ENCODE results near the gene RPL6.
A peak's percentile ranks its signal among the peaks of the same experiment; 100 is the strongest.
"Not testable (repeated sequence)": the region's sequence is repeated elsewhere in the genome, so short reads cannot be mapped to it uniquely, and the experiment has no call there.

Gene RPL6

DNA sequence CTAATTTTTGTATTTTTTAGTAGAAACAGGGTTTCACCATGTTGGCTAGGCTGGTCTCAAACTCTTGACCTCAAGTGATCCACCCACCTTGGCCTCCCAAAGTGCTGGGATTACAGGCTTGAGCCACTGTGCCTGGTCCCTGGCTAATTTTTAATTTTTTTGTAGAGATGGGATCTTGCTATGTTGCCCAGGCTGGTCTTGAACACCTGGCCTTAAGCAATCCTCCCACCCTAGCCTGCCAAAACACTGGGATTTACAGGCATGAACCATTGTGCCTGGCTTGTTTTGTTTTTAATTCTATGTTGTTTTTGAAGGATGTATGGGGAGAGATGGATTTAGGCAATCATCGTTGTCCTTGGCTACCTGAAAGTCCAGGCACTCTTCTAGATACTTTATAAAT lies 29.2 kb upstream of the RPL6 start:
- H3K18ac ChIP-seq (ENCODE audit: low read length) = not testable (repeated sequence)

DNA sequence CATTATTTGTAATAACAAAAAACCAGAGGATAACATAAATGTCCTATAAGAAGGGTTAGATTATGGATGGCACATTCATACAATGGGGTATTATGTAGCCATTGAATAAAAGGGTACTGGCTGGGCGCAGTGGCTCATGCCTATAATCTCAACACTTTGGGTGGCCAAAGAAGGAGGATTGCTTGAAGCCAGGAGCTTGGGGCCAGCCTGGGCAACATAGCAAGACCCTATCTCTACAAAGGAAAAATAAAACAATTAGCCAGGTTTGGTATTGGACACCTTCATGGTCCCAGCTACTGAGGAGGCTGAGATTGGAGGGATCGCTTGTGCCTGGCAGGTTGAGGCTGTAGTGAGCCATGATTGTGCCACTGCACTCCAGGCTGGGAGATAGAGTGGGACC lies 24.1 kb upstream of the RPL6 start:
- Histone ChIP-seq H3K4me1 (ENCODE audit: control insufficient read depth in 1 of 2, insufficient read depth in 2 of 2, low read length in 2 of 2) (no peaks in the 10 kb centered on the region), H3K9ac (ENCODE audit: low read length) (no peak overlapping the region), H3K4me3 (ENCODE audit: low read depth, low read length) (no peak overlapping the region), H4K8ac (ENCODE audit: low read depth, low read length) (no peak overlapping the region), H2AK5ac (ENCODE audit: low read length) (no peak overlapping the region), H2BK5ac (ENCODE audit: low read depth, low read length, poor library complexity) (no peak overlapping the region), H3K23ac (ENCODE audit: low read length) (no peak overlapping the region), H3K14ac (ENCODE audit: low read length) (no peak overlapping the region), H2BK120ac (ENCODE audit: insufficient read depth, low read length, poor library complexity) (no peak overlapping the region), H3K4ac (ENCODE audit: low read depth, low read length) (peak overlapping the region; percentile 74), H3K27me3 (ENCODE audit: insufficient read depth, low read length) (no peaks in the 10 kb centered on the region), H3K79me1 (ENCODE audit: low read length) (no peaks in the 10 kb centered on the region), H3K9me3 (ENCODE audit: insufficient read depth, low read depth, low read length) (no peaks in the 10 kb centered on the region), H3K79me2 (ENCODE audit: control insufficient read depth, insufficient read depth, low read length, poor library complexity) (peaks cover 3% of the 10 kb centered on the region), H3K36me3 (ENCODE audit: control insufficient read depth in 1 of 2, insufficient read depth in 2 of 2, low read length in 2 of 2) (peaks cover 2 to 6% of the 10 kb centered on the region in 2 experiments), H2AFZ (ENCODE audit: insufficient read depth, low read length, poor library complexity) (no peak overlapping the region), H3K18ac (ENCODE audit: low read length) (no peak overlapping the region), H4K12ac (ENCODE audit: low read depth, low read length) (no peak overlapping the region), H3K4me2 (ENCODE audit: low read length) (no peak overlapping the region), H2BK12ac (ENCODE audit: low read length) (no peak overlapping the region), H4K91ac (ENCODE audit: low read depth, low read length) (no peak overlapping the region), H3K27ac (ENCODE audit: low read depth, low read length) (no peak overlapping the region)
- no CpG with 5 or more reads among the region's 2 CpGs for WGBS (ENCODE audit: extremely low coverage, insufficient coverage, insufficient read length)
- no peak for DNase-seq

More for the DNA sequence above, 29.2 kb upstream of the RPL6 start:
- H2BK120ac ChIP-seq (ENCODE audit: insufficient read depth, low read length, poor library complexity); H4K91ac ChIP-seq (ENCODE audit: low read depth, low read length); H3K14ac ChIP-seq (ENCODE audit: low read length); H3K4me1 ChIP-seq (ENCODE audit: control insufficient read depth in 1 of 2, insufficient read depth in 2 of 2, low read length in 2 of 2); H3K4me3 ChIP-seq (ENCODE audit: low read depth, low read length); DNase-seq; H2AK5ac ChIP-seq (ENCODE audit: low read length); H3K9me3 ChIP-seq (ENCODE audit: insufficient read depth, low read depth, low read length); H3K36me3 ChIP-seq (ENCODE audit: control insufficient read depth in 1 of 2, insufficient read depth in 2 of 2, low read length in 2 of 2); H3K79me2 ChIP-seq (ENCODE audit: control insufficient read depth, insufficient read depth, low read length, poor library complexity); H3K27me3 ChIP-seq (ENCODE audit: insufficient read depth, low read length); H3K79me1 ChIP-seq (ENCODE audit: low read length); H2BK5ac ChIP-seq (ENCODE audit: low read depth, low read length, poor library complexity); H2AFZ ChIP-seq (ENCODE audit: insufficient read depth, low read length, poor library complexity); H4K12ac ChIP-seq (ENCODE audit: low read depth, low read length); H4K8ac ChIP-seq (ENCODE audit: low read depth, low read length); H3K4me2 ChIP-seq (ENCODE audit: low read length); H3K23ac ChIP-seq (ENCODE audit: low read length); H3K9ac ChIP-seq (ENCODE audit: low read length); H2BK12ac ChIP-seq (ENCODE audit: low read length); H3K27ac ChIP-seq (ENCODE audit: low read depth, low read length): not testable (repeated sequence)
- WGBS (ENCODE audit: extremely low coverage, insufficient coverage, insufficient read length) = no CpG with 5 or more reads among the region's 1 CpG
- peak overlapping the region; percentile 75 for H3K4ac ChIP-seq (ENCODE audit: low read depth, low read length)

DNA sequence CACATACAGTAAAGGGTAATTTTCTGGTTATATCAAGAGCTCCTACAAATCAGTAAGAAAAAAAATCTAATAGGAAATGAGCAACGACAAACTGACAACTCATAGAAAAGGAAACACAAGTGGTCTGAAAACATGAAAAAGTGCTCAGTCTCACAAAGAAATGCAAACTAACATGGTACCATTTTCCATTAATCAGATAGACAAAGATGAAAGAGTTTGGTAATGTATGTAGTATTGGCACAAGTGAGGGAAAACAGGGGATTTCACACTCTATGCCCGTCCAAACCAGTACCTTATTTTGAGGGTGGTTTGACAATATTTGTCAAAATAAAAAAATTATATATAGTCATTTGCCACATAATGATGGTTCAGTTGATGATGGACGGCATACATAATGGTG lies 22.6 kb upstream of the RPL6 start:
- no peak overlapping the region for H4K12ac ChIP-seq (ENCODE audit: low read depth, low read length)
- no peak overlapping the region for H2BK12ac ChIP-seq (ENCODE audit: low read length)
- no peak overlapping the region for H3K9ac ChIP-seq (ENCODE audit: low read length)
- no peak for DNase-seq
- no peaks in the 10 kb centered on the region for H3K9me3 ChIP-seq (ENCODE audit: insufficient read depth, low read depth, low read length)
- no peak overlapping the region for H2BK5ac ChIP-seq (ENCODE audit: low read depth, low read length, poor library complexity)
- H3K23ac ChIP-seq (ENCODE audit: low read length) = no peak overlapping the region
- H3K36me3 ChIP-seq (ENCODE audit: control insufficient read depth in 1 of 2, insufficient read depth in 2 of 2, low read length in 2 of 2) = peaks cover 2 to 6% of the 10 kb centered on the region in 2 experiments
- H3K27me3 ChIP-seq (ENCODE audit: insufficient read depth, low read length) = no peaks in the 10 kb centered on the region
- H3K4me2 ChIP-seq (ENCODE audit: low read length) = no peak overlapping the region
- H2BK120ac ChIP-seq (ENCODE audit: insufficient read depth, low read length, poor library complexity) = no peak overlapping the region
- H3K18ac ChIP-seq (ENCODE audit: low read length) = no peak overlapping the region
- H3K4ac ChIP-seq (ENCODE audit: low read depth, low read length) = no peak overlapping the region
- no peak overlapping the region for H2AFZ ChIP-seq (ENCODE audit: insufficient read depth, low read length, poor library complexity)
- WGBS (ENCODE audit: extremely low coverage, insufficient coverage, insufficient read length) = no CpG with 5 or more reads among the region's 3 CpGs
- no peak overlapping the region for H4K91ac ChIP-seq (ENCODE audit: low read depth, low read length)
- no peaks in the 10 kb centered on the region for H3K79me1 ChIP-seq (ENCODE audit: low read length)
- H3K4me1 ChIP-seq (ENCODE audit: control insufficient read depth in 1 of 2, insufficient read depth in 2 of 2, low read length in 2 of 2) = no peaks in the 10 kb centered on the region
- H4K8ac ChIP-seq (ENCODE audit: low read depth, low read length) = no peak overlapping the region
- H3K14ac ChIP-seq (ENCODE audit: low read length) = no peak overlapping the region
- H2AK5ac ChIP-seq (ENCODE audit: low read length) = no peak overlapping the region
- peaks cover 1% of the 10 kb centered on the region for H3K79me2 ChIP-seq (ENCODE audit: control insufficient read depth, insufficient read depth, low read length, poor library complexity)
- H3K27ac ChIP-seq (ENCODE audit: low read depth, low read length) = no peak overlapping the region
- no peak overlapping the region for H3K4me3 ChIP-seq (ENCODE audit: low read depth, low read length)

DNA sequence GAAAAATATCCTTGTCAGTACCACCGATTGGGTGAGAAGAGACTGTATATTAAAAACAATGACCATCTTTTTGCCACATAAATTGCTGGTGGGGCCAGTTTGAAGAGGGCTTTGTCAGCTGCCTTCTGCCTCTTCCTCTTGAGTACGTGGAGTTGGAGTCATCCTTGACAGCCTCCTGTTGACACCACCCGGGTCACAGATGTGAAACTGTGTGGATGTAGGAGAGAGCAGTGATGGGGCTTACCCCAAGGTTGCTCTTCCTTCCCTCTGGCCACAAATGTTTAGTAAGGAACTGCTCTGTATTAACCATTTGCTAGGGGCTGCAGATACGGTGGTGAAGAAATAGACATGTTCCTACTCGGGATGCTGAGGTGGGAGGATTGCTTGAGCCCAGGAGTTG lies 21.5 kb upstream of the RPL6 start:
- H3K4me1 ChIP-seq (ENCODE audit: control insufficient read depth in 1 of 2, insufficient read depth in 2 of 2, low read length in 2 of 2) = no peaks in the 10 kb centered on the region
- peaks cover 1% of the 10 kb centered on the region for H3K79me2 ChIP-seq (ENCODE audit: control insufficient read depth, insufficient read depth, low read length, poor library complexity)
- no peak overlapping the region for H3K14ac ChIP-seq (ENCODE audit: low read length)
- H2BK120ac ChIP-seq (ENCODE audit: insufficient read depth, low read length, poor library complexity) = no peak overlapping the region
- no peak overlapping the region for H4K91ac ChIP-seq (ENCODE audit: low read depth, low read length)
- no peak overlapping the region for H3K4me2 ChIP-seq (ENCODE audit: low read length)
- no peak overlapping the region for H3K27ac ChIP-seq (ENCODE audit: low read depth, low read length)
- no peaks in the 10 kb centered on the region for H3K9me3 ChIP-seq (ENCODE audit: insufficient read depth, low read depth, low read length)
- H4K8ac ChIP-seq (ENCODE audit: low read depth, low read length) = no peak overlapping the region
- peak overlapping the region; percentile 47 for H3K4ac ChIP-seq (ENCODE audit: low read depth, low read length)
- H2BK12ac ChIP-seq (ENCODE audit: low read length) = no peak overlapping the region
- H2AFZ ChIP-seq (ENCODE audit: insufficient read depth, low read length, poor library complexity) = no peak overlapping the region
- no peak overlapping the region for H2AK5ac ChIP-seq (ENCODE audit: low read length)
- no peak overlapping the region for H3K18ac ChIP-seq (ENCODE audit: low read length)
- H3K27me3 ChIP-seq (ENCODE audit: insufficient read depth, low read length) = no peaks in the 10 kb centered on the region
- peaks cover 2 to 6% of the 10 kb centered on the region in 2 experiments for H3K36me3 ChIP-seq (ENCODE audit: control insufficient read depth in 1 of 2, insufficient read depth in 2 of 2, low read length in 2 of 2)
- H2BK5ac ChIP-seq (ENCODE audit: low read depth, low read length, poor library complexity) = no peak overlapping the region
- no peak overlapping the region for H4K12ac ChIP-seq (ENCODE audit: low read depth, low read length)
- H3K4me3 ChIP-seq (ENCODE audit: low read depth, low read length) = no peak overlapping the region
- no peaks in the 10 kb centered on the region for H3K79me1 ChIP-seq (ENCODE audit: low read length)
- no peak overlapping the region for H3K9ac ChIP-seq (ENCODE audit: low read length)
- no CpG with 5 or more reads among the region's 5 CpGs for WGBS (ENCODE audit: extremely low coverage, insufficient coverage, insufficient read length)
- no peak for DNase-seq
- no peak overlapping the region for H3K23ac ChIP-seq (ENCODE audit: low read length)

Data from trophoblast cell (in vitro differentiated cells and primary cell).